ENCODE measurements around the gene C10orf95. TPM values are rescaled to one million over a fixed set of nuclear protein-coding genes. Genes with fewer than 3 reads are reported as not detected.

C10orf95 gene
- total and polyA plus RNA-seq, 10 of the 15 experiments (the other 5 are each of a cell fraction or from before 2014, with no cell fraction given): 0.06 to 1.1 (median 0.31) TPM

- POLR2A ChIA-PET: interaction anchor here (0.6 kb wide), 1 partner anchor 49 kb away, joined by 4 read pairs; no protein-coding TSS in a partner anchor
- TF ChIP-seq KDM1A (IDR thresholded peaks at IDR 0.05; ENCODE audit: borderline replicate concordance): no peak
- no peak for TF ChIP-seq E2F8 (IDR thresholded peaks at IDR 0.05; ENCODE audit: low read depth, partially characterized antibody)
- peak; percentile 42; the same call in 1 of the 2 replicates for TF ChIP-seq POLR2AphosphoS5 (IDR thresholded peaks at IDR 0.05; ENCODE audit: low read length)
- no peak for TF ChIP-seq ZZZ3 (IDR thresholded peaks at IDR 0.05; ENCODE audit: control insufficient read depth, insufficient read length, low read depth)
- no peak for TF ChIP-seq ZNF207 (IDR thresholded peaks at IDR 0.05; ENCODE audit: borderline replicate concordance)
- TF ChIP-seq SPI1 (IDR thresholded peaks at IDR 0.05; ENCODE audit: borderline replicate concordance, insufficient read depth, low read depth, low read length): peak; percentile 7; the same call in 1 of the 2 replicates
- no peak for TF ChIP-seq SMARCA5 (IDR thresholded peaks at IDR 0.05)
- no peak for TF ChIP-seq NFYA (IDR thresholded peaks at IDR 0.05; ENCODE audit: borderline replicate concordance, low read depth, low read length)
- no peak for TF ChIP-seq SMAD5 (IDR thresholded peaks at IDR 0.05; ENCODE audit: low read depth)
- no peak for TF ChIP-seq BCLAF1 (IDR thresholded peaks at IDR 0.05)
- no peak for TF ChIP-seq MEF2B (IDR thresholded peaks at IDR 0.05; ENCODE audit: partially characterized antibody, poor library complexity, severe bottlenecking)
- TF ChIP-seq RB1 (IDR thresholded peaks at IDR 0.05; ENCODE audit: borderline replicate concordance): no peak
- Histone ChIP-seq H3K4me2 (ENCODE audit: control insufficient read depth, insufficient read depth) (no peak overlapping the region), H3K9me3 (replicated peaks; ENCODE audit: control insufficient read depth, insufficient read depth, low read length) (no peaks in the 10 kb centered on the region), H3K4me1 (ENCODE audit: control insufficient read depth, insufficient read depth, low read length) (peaks cover 1% of the 10 kb centered on the region), H4K20me1 (ENCODE audit: control insufficient read depth, insufficient read depth) (peaks cover under 1% of the 10 kb centered on the region; the same call in 1 of the 2 replicates), H2AFZ (ENCODE audit: control insufficient read depth, low read depth, low read length) (no peak overlapping the region), H3K79me2 (ENCODE audit: control insufficient read depth, insufficient read depth, low read length) (no peaks in the 10 kb centered on the region), H3K27me3 (replicated peaks in 1 of 2; ENCODE audit: control insufficient read depth in 2 of 2, insufficient read depth in 2 of 2, low read length in 1 of 2) (peaks cover 17 to 21% of the 10 kb centered on the region in 2 experiments), H3K9ac (ENCODE audit: control insufficient read depth, insufficient read depth, low read length) (no peak overlapping the region), H3K36me3 (ENCODE audit: control insufficient read depth in 2 of 2, insufficient read depth in 2 of 2, low read length in 1 of 2) (peaks cover under 1 to 3% of the 10 kb centered on the region in 2 experiments; a peak in 3 of 4 replicates), H3K4me3 (no peak overlapping the region), H3K27ac (ENCODE audit: control insufficient read depth, insufficient read depth) (no peak overlapping the region)
- BruUV-seq (replicated peaks): no TSS peak
- in situ Hi-C loops (cut with MboI): loop anchor here (5.0 kb wide), 1 partner anchor 180 kb away; the partner anchor contains the start of gene ELOVL3
- CTCF ChIA-PET: interaction anchor here (0.6 to 2.4 kb wide), 2 partner anchors 14 to 67 kb away, joined by 3 to 6 read pairs; no protein-coding TSS in a partner anchor
- 46% methylated on average over 13 of the region's 13 CpGs for WGBS (ENCODE audit: insufficient coverage, insufficient replicate concordance, low lambda C conversion rate, missing lambda C conversion rate)
- intact Hi-C loops (cut with micrococcal nuclease; ENCODE audit: unreplicated experiment): no loop called here
- RAD21 ChIA-PET (ENCODE audit: unreplicated experiment): interaction anchor here (1.0 to 1.3 kb wide), 2 partner anchors 13 to 67 kb away, joined by 3 to 4 read pairs; partner anchors contain the start of gene FBXL15
- DNase-seq (ENCODE audit: low read depth, low spot score): no peak
- ATAC-seq: no peak
- SMC1A ChIA-PET (ENCODE audit: uncharacterized antibody, unreplicated experiment): no interaction called here
- FAIRE-seq: no peak
Observed at GRCh38 chr10:102407425-102408130, 43.8 kb downstream of the C10orf95 start.
